Colon (tissue), 2 donors: Measurements from ENCODE around the gene LGALS14.
"Not testable (repeated sequence)": the region's sequence is repeated elsewhere in the genome, so short reads cannot be mapped to it uniquely, and the experiment has no call there.

Experiments
- FAIRE-seq: peaks from 2 replicates; lab custom pipeline; 2012; peaks lifted over from hg19 to GRCh38; lab: Jason Lieb, UNC
- donor health status: control.
- donor health status: control.

Gene LGALS14

DNA sequence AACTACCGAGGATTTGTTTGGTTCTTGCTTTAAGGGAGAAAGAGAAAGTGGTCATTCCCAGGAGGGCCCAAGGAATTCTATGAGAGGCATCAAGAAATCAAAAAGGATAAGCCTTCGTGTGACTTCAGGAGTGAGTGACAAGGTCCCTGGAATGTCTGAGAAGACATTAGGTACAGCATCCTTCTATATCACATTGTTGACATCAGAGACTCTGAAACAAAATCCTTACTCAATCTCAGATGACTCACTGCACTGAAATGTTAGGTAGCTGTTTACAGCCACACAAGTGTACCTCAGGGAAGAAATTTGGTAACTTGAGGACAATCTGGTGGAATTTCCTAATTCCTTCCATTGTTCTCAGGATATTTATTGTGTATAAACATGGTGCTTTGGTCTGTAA, 7.9 kb upstream of the LGALS14 start:
- FAIRE-seq = no peak

DNA sequence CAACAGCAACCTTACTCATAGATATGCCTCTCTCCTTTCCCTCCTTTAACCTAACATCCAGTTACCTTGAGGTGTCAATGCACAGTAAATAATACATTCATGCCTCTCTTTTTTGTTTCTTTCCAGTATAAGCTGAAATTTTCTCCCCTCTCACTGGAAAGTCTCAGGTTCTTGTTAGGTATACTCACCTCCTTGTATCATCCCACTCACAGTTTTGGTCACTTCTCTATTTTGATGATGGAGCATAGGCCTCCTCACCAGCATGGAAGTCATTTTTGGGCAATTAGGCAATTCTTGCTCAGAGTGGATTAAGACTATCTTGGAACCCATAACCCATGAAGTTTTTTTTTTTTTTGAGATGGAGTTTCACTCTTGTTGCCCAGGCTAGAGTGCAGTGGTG, 5.7 kb upstream of the LGALS14 start:
- no peak for FAIRE-seq

DNA sequence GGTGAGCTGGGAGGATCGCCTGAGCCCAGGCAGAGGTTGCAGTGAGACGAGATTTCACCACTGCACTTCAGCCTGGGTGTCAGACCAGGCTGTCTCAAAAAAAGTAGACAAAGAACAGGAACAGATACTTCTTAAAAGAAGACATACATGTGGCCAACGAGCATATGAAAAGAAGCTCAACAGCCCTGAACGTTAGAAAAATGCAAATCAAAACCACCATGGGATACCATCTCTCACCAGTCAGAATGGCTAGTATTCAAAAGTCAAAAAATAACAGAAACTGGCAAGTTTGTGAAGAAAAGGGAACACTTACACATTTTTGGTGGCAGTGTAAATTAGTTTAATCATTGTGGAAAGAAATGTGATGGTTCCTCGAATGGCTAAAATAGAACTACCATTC, 3.0 kb upstream of the LGALS14 start:
- no peak for FAIRE-seq

GRCh38 chr19:39705578-39706188, 1.4 kb downstream of the LGALS14 start:
- FAIRE-seq = no peak

- no peak for FAIRE-seq
Observed at GRCh38 chr19:39708594-39708993, 4.3 kb downstream of the LGALS14 start.

GRCh38 chr19:39709026-39709872, 5.0 kb downstream of the LGALS14 start:
- no peak for FAIRE-seq

GRCh38 chr19:39710333-39710890, 6.1 kb downstream of the LGALS14 start:
- no peak for FAIRE-seq

DNA sequence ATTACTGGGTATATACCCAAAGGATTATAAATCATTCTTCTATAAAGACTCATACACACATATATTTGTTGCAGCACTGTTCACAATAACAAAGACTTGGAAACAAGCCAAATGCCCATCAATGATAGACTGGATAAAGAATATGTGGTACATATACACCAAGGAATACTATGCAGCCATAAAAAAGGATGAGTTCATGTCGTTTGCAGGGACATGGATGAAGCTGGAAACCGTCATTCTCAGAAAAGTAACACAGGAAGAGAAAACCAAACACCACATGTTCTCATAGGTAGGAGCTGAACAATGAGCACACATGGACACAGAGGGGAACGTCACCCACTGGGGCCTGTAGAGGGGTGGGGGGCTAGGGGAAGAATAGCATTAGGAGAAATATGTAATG, 15.9 kb downstream of the LGALS14 start:
- not testable (repeated sequence) for FAIRE-seq

- no peak for FAIRE-seq
Observed at GRCh38 chr19:39725995-39726394, 21.7 kb downstream of the LGALS14 start.

GRCh38 chr19:39727070-39727800, 23.0 kb downstream of the LGALS14 start:
- no peak for FAIRE-seq

DNA sequence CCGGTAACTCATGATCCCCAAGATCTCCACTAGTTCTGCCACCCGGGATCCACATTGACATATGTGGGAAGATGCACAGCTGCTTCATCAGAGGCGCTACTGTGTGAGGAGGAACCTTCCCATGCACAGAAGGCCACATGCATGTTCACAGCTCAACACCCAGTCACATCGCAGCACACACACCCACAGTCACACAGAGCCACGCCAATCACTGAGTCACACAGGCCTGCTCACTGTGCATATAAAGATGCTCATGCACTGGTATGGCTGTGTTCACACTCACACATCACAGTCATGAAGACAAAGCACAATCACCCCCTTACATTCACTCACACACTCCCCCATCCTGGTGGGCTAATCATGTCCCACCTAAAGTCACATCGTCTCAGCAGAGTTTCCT, 23.8 kb downstream of the LGALS14 start:
- FAIRE-seq = no peak

- FAIRE-seq = no peak
Observed at GRCh38 chr19:39729594-39729993, 25.3 kb downstream of the LGALS14 start.

GRCh38 chr19:39731685-39732084, 27.4 kb downstream of the LGALS14 start:
- no peak for FAIRE-seq

- FAIRE-seq = no peak
Observed at GRCh38 chr19:39733841-39734240, 29.6 kb downstream of the LGALS14 start.

GRCh38 chr19:39735688-39736087, 31.4 kb downstream of the LGALS14 start:
- no peak for FAIRE-seq

DNA sequence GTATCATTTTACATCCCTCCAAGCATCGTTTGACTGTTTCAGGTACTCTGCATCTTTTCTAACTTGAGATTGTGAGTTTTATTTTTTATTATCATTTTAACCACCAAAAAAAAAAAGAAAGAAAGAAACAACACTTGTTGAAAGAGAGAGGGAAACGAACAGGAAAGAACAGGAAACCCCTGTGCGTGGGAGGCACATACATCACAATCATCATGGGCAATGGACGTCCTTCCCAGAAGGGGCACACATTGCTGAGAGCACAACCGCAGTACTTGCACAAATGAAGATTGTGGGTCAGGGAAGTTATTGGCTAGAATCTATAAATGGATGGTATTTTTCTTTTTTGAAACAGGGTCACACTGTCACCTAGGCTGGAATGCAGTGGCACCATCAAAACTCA, 31.8 kb downstream of the LGALS14 start:
- FAIRE-seq = no peak

DNA sequence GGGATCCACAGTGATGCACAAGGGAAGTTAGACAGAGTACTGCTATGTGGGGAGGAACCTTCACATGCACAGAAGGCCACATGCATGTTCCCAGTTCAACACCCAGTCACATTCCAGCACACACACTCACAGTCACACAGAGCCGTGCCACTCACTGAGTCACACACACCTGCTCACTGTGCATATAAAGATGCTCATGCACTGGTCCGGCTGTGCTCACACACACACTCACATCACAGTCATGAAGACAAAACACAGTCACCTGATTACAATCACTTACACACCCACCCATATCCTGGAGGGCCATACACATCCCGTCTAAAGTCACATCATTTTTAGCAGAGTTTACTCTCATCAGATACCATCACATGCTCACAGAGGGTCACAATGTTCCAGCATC, 33.1 kb downstream of the LGALS14 start:
- no peak for FAIRE-seq

GRCh38 chr19:39737891-39738290, 33.6 kb downstream of the LGALS14 start, which contains the start of gene CLC:
Gene CLC, minus strand, starts transcription at chr19:39738029. Its CDS starts 77 bp downstream, at chr19:39737952.
- no peak for FAIRE-seq

- no peak for FAIRE-seq
Observed at GRCh38 chr19:39738814-39739213, 34.5 kb downstream of the LGALS14 start.

DNA sequence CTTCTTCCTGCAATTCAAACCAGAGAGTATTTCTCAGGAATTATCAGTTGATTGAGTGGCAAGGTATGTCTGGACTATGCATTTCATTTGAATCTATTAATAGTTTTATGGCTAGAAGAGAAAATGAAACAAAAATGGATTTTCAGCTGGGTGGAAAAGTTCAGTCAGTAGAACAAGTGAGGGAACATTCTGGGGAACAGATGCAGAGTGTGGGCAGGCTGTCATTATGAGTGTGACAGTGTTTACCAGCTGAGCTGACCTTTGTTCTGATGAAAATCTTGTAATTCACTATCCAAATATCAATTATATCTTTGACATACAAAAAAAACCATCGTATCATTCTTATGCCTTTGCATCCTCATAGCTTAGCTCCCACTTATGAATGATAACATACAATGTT, 36.1 kb downstream of the LGALS14 start:
- FAIRE-seq = no peak

DNA sequence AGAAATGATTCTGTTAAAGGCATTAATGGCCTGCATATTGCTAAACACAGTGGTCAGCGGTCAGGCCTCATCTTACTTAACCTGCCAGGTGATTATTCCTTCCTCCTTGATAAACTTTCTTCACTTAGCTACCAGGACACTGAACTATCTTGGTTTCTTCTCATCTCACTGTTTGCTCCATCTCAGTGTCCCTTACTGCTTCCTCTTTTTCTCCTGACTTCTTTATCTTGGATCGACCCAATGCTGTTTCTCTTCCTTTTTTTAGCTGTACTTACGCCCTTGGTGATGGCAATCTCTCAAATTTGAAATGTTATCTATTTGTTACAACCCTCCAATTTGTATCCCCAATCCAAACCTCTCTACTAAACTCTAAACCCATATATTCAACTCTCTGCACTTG, 41.4 kb downstream of the LGALS14 start:
- no peak for FAIRE-seq

- no peak for FAIRE-seq
Observed at GRCh38 chr19:39746836-39747529, 42.7 kb downstream of the LGALS14 start.
